GM23338 (cell line): ENCODE measurements around the gene YIPF5. TPM values are rescaled to one million over a fixed set of nuclear protein-coding genes. Genes with fewer than 3 reads are reported as not detected.

Experiments used
- ATAC-seq: fragments of 200-7000 bp; cut with Tn5 transposase; 3 replicates; pipeline ENCODE4 v1.9.1; 2020
- DNase-seq: peaks from one replicate; pipeline ENCODE4 v3.0.0-alpha.2; 2015; ENCODE audit warnings: low spot score
- H2AFZ ChIP-seq: fragments of 200-600 bp; sonication (generic); 2 replicates; pipeline ENCODE4 v1.8.0; 2016; ENCODE audit warnings: antibody characterized with exemption, mild to moderate bottlenecking, moderate library complexity
- H3F3A ChIP-seq: fragments of 200-600 bp; sonication (generic); replicated peaks from 2 replicates; pipeline ENCODE4 v1.8.0; 2017; ENCODE audit warnings: antibody characterized with exemption, mixed run types, low read depth
- H3K27ac ChIP-seq: fragments of 200-600 bp; sonication (generic); 2 replicates; pipeline ENCODE4 v1.6.1; 2016; ENCODE audit warnings: low read depth
- H3K27me3 ChIP-seq: fragments of 200-600 bp; sonication (generic); 2 replicates; pipeline ENCODE4 v1.8.0; 2016; ENCODE audit warnings: mild to moderate bottlenecking, mixed run types, moderate library complexity; ENCODE audit not compliant: insufficient read depth
- H3K36me3 ChIP-seq: fragments of 200-600 bp; sonication (generic); 2 replicates; pipeline ENCODE4 v1.8.0; 2016; ENCODE audit warnings: mild to moderate bottlenecking; ENCODE audit not compliant: insufficient read depth
- H3K4me1 ChIP-seq: fragments of 200-600 bp; sonication (generic); 2 replicates; pipeline ENCODE4 v1.8.0; 2016; ENCODE audit warnings: mild to moderate bottlenecking, moderate library complexity; ENCODE audit not compliant: insufficient read depth
- H3K4me2 ChIP-seq: fragments of 200-600 bp; sonication (generic); 2 replicates; pipeline ENCODE4 v1.7.1; 2017; ENCODE audit warnings: mixed run types
- H3K4me3 ChIP-seq: fragments of 200-600 bp; sonication (generic); 2 replicates; pipeline ENCODE4 v1.6.1; 2016; ENCODE audit warnings: mixed run types
- H3K79me2 ChIP-seq: fragments of 200-600 bp; sonication (generic); replicated peaks from 2 replicates; pipeline ENCODE4 v1.8.0; 2017; ENCODE audit warnings: mild to moderate bottlenecking; ENCODE audit not compliant: insufficient read depth
- H3K9me2 ChIP-seq: fragments of 200-600 bp; sonication (generic); 2 replicates; pipeline ENCODE4 v1.8.0; 2017; ENCODE audit not compliant: insufficient read depth
- H4K20me1 ChIP-seq: fragments of 200-600 bp; sonication (generic); replicated peaks from 2 replicates; pipeline ENCODE4 v1.8.0; 2017; ENCODE audit warnings: mild to moderate bottlenecking; ENCODE audit not compliant: insufficient read depth
- H3K27ac Mint-ChIP-seq: 2 replicates; pipeline ENCODE4 v1.8.0; 2020; ENCODE audit warnings: inconsistent platforms, mild to moderate bottlenecking, moderate library complexity, mixed read lengths
- H3K27me3 Mint-ChIP-seq: 3 replicates; pipeline ENCODE4 v1.8.0; 2022; ENCODE audit warnings: low read depth, mild to moderate bottlenecking, moderate library complexity, mixed read lengths, inconsistent platforms; ENCODE audit not compliant: insufficient read depth, poor library complexity
- H3K36me3 Mint-ChIP-seq: 3 replicates; pipeline ENCODE4 v1.8.0; 2021; ENCODE audit warnings: low read depth, mild to moderate bottlenecking, inconsistent platforms, moderate library complexity, mixed read lengths
- H3K4me1 Mint-ChIP-seq: 3 replicates; pipeline ENCODE4 v1.8.0; 2020; ENCODE audit warnings: mild to moderate bottlenecking, inconsistent platforms, mixed read lengths
- H3K4me3 Mint-ChIP-seq: 3 replicates; pipeline ENCODE4 v1.8.0; 2021; ENCODE audit warnings: moderate library complexity, mild to moderate bottlenecking, inconsistent platforms, mixed read lengths
- H3K9me3 Mint-ChIP-seq: 3 replicates; pipeline ENCODE4 v1.8.0; 2020; ENCODE audit warnings: moderate library complexity, mild to moderate bottlenecking, inconsistent platforms, mixed read lengths
- EZH2 ChIP-seq: fragments of 200-600 bp; sonication (generic); IDR thresholded peaks from one replicate; pipeline ENCODE4 v1.8.0; 2017; ENCODE audit warnings: antibody characterized with exemption, mild to moderate bottlenecking, low read depth; ENCODE audit not compliant: unreplicated experiment
- JUNB ChIP-seq: IDR thresholded peaks from one replicate; pipeline ENCODE4 v1.6.1; 2016; ENCODE audit warnings: antibody characterized with exemption; ENCODE audit not compliant: unreplicated experiment
- NANOG ChIP-seq: IDR thresholded peaks from 2 replicates; pipeline ENCODE4 v1.6.1; 2016; ENCODE audit warnings: antibody characterized with exemption, borderline replicate concordance
- POLR2AphosphoS5 ChIP-seq: IDR thresholded peaks from 2 replicates; pipeline ENCODE4 v1.6.1; 2016; ENCODE audit warnings: antibody characterized with exemption, low read depth
- STAT1 ChIP-seq: IDR thresholded peaks from one replicate; pipeline ENCODE4 v1.6.1; 2016; ENCODE audit warnings: antibody characterized with exemption; ENCODE audit not compliant: unreplicated experiment
- ZNF114 ChIP-seq: fragments of 250-450 bp; sonication (Bioruptor Pico); IDR thresholded peaks from 2 replicates; pipeline ENCODE4 v1.5.0; 2020; ENCODE audit warnings: mild to moderate bottlenecking, moderate library complexity
- ZNF331 ChIP-seq: fragments of 250-450 bp; sonication (Bioruptor Pico); IDR thresholded peaks from 2 replicates; pipeline ENCODE4 v1.5.0; 2020; ENCODE audit warnings: low read depth, mild to moderate bottlenecking, moderate library complexity
- polyA plus RNA-seq: library from polyadenylated mRNA; unstranded; fragments of >200 nt; fragmentation: Nextera tagmentation; extraction: Ambion mirVana; gene quantifications from 2 replicates; pipeline ENCODE4 v1.2.1, GENCODE V29; 2016
- total RNA-seq: library from RNA; depleted of rRNA; stranded (reverse); fragments of >200 nt; shearing (Covaris generic); gene quantifications from 2 replicates; pipeline ENCODE4 v1.2.3, GENCODE V29; 2014
- TF ChIP-seq, protein P1 (sequence below): IDR thresholded peaks from 2 replicates; pipeline ENCODE4 v1.6.1; 2016; ENCODE audit warnings: antibody characterized with exemption
- TF ChIP-seq, protein P2 (sequence below): IDR thresholded peaks from one replicate; pipeline ENCODE4 v1.6.1; 2018; ENCODE audit warnings: antibody characterized with exemption; ENCODE audit not compliant: unreplicated experiment
- TF ChIP-seq, protein P3 (sequence below), 2 experiments: fragments of 200-600 bp in 1 of 2; sonication (generic) in 1 of 2; conservative IDR thresholded peaks; 2 replicates each; pipeline versions ENCODE4 v1.5.1 to v1.6.1; 2016 to 2017; ENCODE audit warnings: antibody characterized with exemption in 2 of 2, low read depth in 2 of 2, mild to moderate bottlenecking in 2 of 2, moderate library complexity in 1 of 2

Gene YIPF5
- total and polyA plus RNA-seq, 2 experiments from 2014 or later = 28.1 to 46.5 TPM

DNA sequence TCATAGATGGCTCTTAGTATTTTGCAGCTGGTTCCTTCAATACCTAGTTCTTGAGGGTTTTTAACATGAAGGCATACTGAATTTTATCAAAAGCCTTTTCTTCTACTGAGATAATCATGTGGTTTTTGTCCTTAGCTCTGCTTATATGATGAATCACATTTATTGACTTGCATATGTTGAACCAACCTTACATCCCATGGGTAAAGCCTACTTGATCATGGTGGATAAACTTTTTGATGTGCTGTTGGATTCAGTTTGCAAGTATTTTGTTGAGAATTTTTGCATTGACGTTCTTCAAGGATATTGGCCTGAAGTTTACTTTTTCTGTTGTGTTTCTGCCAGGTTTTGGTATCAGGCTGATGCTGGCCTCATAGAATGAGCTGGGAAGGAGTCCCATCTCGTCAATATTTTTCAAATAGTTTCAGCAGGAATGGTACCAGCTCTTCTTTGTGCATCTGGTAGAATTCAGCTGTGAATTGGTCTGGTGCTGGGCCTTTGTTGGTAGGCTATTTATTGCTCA, 49.7 kb downstream of the YIPF5 start (continued):
- TF ChIP-seq, protein P1, sequence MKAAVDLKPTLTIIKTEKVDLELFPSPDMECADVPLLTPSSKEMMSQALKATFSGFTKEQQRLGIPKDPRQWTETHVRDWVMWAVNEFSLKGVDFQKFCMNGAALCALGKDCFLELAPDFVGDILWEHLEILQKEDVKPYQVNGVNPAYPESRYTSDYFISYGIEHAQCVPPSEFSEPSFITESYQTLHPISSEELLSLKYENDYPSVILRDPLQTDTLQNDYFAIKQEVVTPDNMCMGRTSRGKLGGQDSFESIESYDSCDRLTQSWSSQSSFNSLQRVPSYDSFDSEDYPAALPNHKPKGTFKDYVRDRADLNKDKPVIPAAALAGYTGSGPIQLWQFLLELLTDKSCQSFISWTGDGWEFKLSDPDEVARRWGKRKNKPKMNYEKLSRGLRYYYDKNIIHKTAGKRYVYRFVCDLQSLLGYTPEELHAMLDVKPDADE = no peak
- TF ChIP-seq ZNF114 = no peak
- no peak for TF ChIP-seq ZNF331 (CRISPR knock-in tag)
- TF ChIP-seq, protein P2, sequence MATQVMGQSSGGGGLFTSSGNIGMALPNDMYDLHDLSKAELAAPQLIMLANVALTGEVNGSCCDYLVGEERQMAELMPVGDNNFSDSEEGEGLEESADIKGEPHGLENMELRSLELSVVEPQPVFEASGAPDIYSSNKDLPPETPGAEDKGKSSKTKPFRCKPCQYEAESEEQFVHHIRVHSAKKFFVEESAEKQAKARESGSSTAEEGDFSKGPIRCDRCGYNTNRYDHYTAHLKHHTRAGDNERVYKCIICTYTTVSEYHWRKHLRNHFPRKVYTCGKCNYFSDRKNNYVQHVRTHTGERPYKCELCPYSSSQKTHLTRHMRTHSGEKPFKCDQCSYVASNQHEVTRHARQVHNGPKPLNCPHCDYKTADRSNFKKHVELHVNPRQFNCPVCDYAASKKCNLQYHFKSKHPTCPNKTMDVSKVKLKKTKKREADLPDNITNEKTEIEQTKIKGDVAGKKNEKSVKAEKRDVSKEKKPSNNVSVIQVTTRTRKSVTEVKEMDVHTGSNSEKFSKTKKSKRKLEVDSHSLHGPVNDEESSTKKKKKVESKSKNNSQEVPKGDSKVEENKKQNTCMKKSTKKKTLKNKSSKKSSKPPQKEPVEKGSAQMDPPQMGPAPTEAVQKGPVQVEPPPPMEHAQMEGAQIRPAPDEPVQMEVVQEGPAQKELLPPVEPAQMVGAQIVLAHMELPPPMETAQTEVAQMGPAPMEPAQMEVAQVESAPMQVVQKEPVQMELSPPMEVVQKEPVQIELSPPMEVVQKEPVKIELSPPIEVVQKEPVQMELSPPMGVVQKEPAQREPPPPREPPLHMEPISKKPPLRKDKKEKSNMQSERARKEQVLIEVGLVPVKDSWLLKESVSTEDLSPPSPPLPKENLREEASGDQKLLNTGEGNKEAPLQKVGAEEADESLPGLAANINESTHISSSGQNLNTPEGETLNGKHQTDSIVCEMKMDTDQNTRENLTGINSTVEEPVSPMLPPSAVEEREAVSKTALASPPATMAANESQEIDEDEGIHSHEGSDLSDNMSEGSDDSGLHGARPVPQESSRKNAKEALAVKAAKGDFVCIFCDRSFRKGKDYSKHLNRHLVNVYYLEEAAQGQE = no peak

DNA sequence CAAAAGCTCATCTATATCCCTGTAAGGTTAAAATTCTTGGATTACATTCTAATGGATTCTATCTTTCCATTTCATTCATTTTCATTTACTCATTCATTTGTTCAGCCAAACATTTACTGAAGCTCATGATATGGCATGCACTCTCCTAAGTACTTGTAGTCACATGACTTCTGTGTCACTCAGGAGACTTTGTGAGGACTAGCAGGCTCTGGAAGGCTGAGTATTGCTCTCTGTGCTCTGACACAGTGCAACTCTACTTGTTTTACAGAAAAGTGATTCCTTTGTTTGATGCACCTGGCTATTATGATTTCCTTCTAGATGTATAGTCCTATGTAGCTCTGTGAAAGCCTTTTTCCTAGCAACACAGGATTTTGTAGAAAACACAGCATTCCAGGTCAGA, 53.0 kb downstream of the YIPF5 start:
- H3K4me1 Mint-ChIP-seq = no peaks in the 10 kb centered on the region
- H2AFZ ChIP-seq = peak overlapping the region; percentile 19; the same call in 1 of the 2 replicates
- no peak overlapping the region for H3K27ac ChIP-seq
- H3K9me3 Mint-ChIP-seq = no peaks in the 10 kb centered on the region; the same call in 2 of the 3 replicates
- no peaks in the 10 kb centered on the region for H3K36me3 ChIP-seq
- no peaks in the 10 kb centered on the region for H3K36me3 Mint-ChIP-seq
- no peaks in the 10 kb centered on the region for H3K79me2 ChIP-seq
- no peaks in the 10 kb centered on the region for H3K27me3 ChIP-seq
- no peak overlapping the region for H3K4me3 ChIP-seq
- H3K9me2 ChIP-seq = peaks cover 7% of the 10 kb centered on the region; the same call in 1 of the 2 replicates
- DNase-seq (no peak), ATAC-seq (no peak)
- H3F3A ChIP-seq = no peaks in the 10 kb centered on the region
- no peak overlapping the region for H3K4me2 ChIP-seq
- no peaks in the 10 kb centered on the region for H3K4me1 ChIP-seq
- H4K20me1 ChIP-seq = no peaks in the 10 kb centered on the region
- no peak overlapping the region for H3K4me3 Mint-ChIP-seq
- no peaks in the 10 kb centered on the region for H3K27me3 Mint-ChIP-seq
- H3K27ac Mint-ChIP-seq = no peak overlapping the region
- TF ChIP-seq POLR2AphosphoS5 = no peak
- no peak for TF ChIP-seq ZNF114
- TF ChIP-seq, protein P2 = no peak
- TF ChIP-seq, protein P3, sequence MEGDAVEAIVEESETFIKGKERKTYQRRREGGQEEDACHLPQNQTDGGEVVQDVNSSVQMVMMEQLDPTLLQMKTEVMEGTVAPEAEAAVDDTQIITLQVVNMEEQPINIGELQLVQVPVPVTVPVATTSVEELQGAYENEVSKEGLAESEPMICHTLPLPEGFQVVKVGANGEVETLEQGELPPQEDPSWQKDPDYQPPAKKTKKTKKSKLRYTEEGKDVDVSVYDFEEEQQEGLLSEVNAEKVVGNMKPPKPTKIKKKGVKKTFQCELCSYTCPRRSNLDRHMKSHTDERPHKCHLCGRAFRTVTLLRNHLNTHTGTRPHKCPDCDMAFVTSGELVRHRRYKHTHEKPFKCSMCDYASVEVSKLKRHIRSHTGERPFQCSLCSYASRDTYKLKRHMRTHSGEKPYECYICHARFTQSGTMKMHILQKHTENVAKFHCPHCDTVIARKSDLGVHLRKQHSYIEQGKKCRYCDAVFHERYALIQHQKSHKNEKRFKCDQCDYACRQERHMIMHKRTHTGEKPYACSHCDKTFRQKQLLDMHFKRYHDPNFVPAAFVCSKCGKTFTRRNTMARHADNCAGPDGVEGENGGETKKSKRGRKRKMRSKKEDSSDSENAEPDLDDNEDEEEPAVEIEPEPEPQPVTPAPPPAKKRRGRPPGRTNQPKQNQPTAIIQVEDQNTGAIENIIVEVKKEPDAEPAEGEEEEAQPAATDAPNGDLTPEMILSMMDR (conservative IDR thresholded peaks at IDR 0.05; ENCODE audit: low read depth in 2 of 2) = no peak
- TF ChIP-seq EZH2 = no peak
- TF ChIP-seq NANOG = no peak
- TF ChIP-seq JUNB = no peak
- no peak for TF ChIP-seq STAT1
